ENCODE measurements around the gene ZCCHC24.
"Not testable (repeated sequence)": the region's sequence is repeated elsewhere in the genome, so short reads cannot be mapped to it uniquely, and the experiment has no call there.

ZCCHC24 gene

DNA sequence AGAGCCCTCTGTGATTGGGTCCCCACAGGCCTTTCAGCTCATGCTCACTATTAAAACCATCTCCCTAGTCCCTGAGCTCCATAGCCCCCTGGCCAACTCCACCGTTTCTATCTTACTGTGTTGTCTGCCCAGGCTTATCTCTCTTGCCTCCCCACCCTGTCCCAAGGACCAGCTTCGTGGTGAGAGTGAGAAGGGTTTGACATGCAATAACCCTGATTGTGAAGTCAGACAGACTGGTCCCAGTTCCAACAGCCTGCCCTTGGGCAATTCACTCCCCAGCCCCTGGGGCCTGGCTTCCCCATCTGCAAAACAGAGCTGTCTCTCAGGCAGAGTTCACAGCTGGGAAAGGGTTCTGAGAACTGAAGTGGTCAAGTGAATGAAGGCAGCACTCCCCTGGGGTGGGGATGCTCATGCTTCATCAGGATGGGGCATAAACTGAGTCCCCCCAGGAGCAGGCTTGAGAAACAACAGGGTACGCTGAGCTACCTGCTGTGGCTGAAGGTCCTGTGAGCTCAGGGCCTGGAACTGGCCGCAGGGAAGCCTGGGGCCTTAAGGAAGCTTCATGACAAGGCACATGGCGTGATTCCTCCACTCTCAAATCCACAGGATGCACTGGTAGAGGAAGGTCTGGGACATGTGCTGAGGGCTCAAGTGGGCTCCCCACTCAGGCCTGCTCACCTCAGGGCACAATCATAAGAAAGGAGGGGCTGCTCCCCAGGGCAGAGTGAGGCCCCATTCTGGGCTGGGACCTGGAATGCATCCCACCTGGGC is 100.0 kb downstream of the ZCCHC24 start:
- no peak for DNase-seq (ENCODE audit: low read depth)

DNA sequence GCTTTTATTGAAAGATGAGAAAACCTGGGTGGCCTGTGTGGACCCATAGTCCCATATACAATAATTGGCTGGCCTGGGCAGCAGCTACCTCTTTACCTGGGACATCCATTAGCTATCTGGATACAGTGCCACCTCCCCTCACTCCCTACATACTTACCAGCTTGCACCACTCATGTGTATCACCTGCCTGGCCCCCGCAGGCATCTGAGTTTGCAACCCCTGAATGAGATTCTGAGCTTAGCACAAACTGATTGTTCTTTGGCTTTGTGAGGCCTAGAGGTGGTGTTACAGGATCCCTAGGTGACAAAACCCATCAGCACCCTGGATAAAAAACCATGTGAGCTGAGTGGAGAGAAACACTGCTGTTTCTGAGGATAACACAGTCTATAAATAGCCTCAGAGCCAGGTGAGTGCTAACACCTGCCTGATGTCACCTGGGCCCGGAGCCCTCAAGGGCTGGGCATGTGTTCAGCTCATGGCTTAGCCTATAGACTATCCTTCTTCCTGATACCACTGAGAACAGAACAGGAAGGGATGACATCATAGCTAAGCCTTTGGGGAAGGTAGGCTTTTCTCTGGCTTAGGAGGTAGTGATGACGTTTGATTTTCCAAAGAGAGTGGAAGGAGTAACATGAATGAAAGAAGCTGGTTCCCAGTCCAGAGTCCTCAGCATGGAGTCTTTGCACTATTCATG is 100.8 kb downstream of the ZCCHC24 start:
- DNase-seq (ENCODE audit: low read depth): no peak

DNA sequence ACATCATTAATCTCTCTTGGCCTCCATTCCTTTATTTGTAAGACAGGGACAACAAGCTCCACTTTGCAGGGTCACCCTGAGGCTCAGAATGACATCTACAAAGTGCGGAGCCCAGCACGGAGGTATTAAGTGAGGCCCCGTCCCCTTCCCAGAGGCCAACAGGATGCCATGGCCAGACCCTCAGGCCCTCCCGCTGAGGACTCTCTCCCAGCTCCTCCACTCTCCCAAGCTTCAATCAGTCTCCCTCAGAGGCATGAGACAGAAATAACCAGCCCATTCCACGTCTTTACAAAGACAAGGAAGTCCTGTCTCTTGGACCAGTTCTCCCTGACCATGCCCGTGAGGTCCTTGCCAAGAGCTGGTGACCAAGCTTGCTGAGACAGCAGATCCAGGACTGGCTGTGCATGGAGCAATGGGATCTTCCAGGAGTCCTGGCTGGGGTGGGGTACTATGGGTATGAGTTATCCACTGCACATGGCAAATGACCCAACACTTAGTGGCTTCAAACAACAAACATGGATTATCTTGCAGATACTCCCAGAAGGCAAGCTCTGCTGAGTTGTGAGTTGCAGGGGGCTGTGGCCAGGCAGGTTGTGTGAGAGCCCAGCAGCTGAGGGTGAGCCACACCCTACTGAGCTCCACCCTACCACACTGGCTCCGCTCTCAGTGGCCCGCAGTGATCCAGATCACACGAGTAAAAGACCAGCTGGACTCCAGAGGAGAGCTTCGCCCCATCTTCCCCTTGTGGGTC is 102.4 kb downstream of the ZCCHC24 start:
- no peak for DNase-seq (ENCODE audit: low read depth)

DNA sequence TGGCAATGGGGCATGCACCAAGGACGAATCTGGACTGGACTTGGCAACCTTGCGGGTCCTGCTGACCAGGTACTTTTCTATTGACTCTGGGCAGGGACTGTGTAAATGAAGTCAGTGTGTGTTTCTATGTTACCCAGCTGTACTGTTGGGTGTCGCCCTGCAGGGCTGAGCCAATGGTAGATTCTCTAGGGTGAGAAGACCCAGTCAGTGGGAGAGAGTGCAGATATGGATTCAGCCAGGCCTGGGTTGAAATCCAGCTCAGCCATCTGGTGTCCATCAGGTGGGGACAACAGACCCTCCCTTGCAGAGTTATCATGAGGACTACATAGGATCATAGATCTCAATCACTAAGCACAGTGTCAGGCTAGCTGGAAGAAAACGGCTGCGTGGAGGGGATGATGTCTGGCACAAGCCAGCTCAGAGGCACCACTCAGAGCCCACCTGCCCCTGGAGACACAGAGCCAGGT is 103.1 kb downstream of the ZCCHC24 start:
- no peak for DNase-seq (ENCODE audit: low read depth)

DNA sequence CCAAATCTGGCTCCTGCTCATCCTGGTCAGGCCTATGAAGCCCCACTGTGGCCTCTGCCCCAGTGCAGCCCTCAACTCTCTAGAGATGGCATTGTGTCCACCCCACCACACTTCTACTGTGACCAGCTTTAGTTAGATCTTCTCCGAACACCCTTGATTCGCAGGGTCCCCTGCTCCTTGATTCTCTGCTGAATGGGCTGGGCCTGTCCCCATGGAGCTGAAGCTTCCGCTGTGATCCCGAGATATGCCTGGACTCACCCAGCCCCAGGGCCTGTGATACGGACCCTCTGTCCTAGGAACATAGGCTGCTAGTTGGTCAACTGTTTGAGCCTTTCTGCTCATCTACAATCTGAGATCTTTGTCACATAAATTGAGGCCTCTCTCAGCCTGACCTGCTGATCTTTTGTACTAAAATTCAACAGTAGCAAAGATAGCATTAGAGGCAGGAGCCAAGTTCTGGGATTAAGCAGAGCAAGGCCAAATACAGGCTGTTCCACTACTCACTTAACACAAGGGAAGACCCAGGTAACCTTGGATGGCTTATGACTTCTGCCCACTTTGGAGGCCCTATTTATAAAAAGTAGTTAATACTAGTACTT is 104.7 kb downstream of the ZCCHC24 start:
- DNase-seq (ENCODE audit: low read depth): no peak

DNA sequence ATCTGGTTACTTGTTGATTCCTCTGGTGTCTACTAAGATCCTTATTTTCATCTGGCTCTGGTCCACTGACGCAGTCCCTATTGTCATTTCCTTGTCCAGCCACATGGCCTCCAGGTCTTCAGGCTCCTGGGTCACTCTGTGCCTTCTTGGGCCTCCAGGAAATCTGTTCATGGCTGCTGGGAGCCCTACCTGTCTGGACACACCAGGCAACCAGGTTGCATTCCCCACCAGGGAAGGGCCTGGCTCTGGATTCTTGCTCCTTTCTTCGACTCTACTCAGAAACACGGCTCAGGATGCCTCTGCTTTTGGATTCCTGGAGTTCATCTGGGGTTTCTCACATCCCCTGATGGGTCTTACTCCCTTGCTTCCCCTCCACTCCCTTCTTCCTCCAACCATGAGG is 106.2 kb downstream of the ZCCHC24 start:
- no peak for DNase-seq (ENCODE audit: low read depth)

DNA sequence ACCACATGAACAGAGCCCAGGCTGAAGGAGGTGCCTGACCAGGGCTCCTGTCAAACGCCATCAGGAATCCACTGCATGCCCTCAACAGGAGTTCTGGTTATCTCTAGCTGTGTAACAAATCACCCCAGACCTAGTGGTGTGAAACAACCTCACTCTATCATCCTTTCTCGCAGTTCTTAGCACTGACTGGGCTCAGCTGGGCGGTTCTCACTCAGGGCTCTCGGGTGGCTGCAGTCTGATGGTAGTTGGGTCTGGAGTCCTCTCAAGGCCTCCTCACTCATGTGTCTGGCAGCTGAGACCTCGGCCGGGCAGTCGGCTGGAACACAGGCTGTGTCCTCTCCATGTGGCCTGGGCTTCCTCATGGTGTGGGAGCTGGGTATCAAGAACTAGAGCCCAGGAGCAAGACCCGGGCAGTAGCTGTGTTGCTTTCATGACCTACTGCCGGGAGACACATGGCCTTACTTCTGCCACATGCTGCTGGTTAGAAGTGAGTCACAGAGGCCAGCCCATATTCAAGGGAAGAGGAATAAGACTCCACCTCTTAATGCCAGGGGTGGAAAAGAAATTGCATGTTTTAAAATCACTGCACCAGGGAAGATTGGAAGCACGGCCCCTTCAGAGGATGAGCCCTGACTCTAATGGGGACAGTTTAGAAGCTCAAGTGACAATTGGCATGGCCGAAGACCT is 107.5 kb downstream of the ZCCHC24 start:
- not testable (repeated sequence) for DNase-seq (ENCODE audit: low read depth)

DNA sequence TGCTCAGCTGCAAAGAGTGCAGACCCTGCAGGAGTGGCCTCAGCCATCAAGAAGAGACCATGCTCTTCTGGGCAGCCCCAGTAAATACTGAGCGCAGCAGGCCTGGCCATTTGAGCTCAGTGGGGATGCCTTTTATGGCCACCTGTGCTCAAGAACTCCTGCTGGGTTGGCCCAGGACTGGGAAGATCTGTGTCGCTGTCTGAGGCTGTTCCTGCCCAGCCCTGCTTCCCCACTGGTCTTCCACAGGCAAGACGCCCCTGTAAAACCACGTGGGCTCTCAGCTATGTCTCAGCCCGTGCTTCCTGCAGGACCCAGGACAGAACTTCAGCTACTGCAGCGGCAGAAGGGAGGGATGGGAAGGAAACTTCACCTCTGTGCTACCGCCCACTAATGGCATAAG is 108.7 kb downstream of the ZCCHC24 start:
- DNase-seq (ENCODE audit: low read depth): no peak

DNA sequence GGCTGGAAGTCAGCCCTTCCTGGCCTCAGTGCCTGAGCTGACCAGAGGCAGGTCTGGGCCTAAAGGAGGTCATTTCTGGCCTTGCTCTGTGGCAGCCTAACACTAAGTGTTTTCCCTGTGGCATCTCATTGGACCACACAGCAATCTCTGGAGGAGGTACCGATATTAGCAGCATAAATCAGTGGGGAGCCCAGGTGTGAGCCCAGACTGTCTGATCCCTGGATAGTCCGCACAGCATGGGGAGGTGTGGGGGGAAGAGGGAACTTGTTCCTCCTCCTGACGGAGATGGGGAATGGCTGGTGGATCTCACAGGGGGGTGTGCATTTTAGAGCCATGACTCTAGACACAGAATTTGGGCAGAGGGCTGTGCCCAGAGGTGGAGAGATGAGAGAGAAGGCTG is 109.1 kb downstream of the ZCCHC24 start:
- DNase-seq (ENCODE audit: low read depth): no peak

DNA sequence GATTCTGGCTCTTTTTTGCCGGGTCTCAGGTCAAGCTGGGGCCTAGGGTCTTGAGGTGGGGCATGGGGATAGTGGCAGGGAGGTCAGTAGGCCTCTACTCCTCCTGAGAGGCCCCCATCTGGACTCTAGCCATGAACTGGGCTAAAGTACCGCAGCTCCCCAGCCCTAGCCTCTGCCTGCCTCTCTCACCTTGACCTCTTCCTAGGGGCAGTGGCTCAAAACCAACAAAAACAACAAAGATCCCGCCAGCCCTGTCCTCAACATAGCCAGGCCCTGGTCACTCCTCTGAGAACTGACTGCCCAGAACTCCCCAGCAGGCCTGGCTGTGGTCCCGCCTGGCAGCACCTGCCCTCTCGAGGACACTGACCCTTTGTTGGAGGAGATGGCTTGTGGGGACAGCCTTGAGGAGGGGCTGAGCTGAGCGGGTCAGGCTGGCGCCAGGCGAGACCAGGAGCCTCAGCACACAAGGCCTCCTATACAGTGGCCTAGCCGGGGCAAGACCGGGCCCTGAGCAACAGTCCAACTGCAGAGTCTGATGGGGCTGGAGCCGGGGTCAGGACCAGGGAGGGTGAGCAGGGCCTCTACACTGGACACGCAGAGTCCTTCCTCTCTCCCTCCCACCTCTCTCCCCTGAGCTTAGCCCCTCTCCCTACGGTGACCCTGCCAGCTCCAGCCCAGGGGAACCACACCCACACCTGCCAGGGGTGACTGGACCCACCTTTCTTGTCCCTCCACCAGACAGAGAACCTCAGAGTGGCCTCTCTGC is 109.8 kb downstream of the ZCCHC24 start:
- no peak for DNase-seq (ENCODE audit: low read depth)

DNA sequence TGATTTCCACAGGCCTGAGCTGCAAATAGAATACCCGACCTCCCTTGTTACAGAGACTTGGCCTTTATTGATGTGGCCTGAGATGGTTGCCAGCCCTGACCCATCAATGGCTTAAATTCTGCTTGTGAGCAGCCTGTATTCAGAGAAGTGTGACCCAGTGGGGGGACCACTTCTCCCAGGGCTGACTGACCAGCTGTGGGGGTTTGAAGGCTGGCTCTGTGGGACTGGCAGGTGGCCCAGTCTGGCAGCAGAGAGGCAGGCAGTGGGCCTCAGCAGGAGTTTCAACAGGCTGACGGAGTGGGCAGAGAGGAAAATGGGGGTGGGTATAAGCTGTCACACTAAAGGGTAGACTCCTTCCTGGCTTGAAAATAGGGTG is 110.3 kb downstream of the ZCCHC24 start:
- no peak for DNase-seq (ENCODE audit: low read depth)

DNA sequence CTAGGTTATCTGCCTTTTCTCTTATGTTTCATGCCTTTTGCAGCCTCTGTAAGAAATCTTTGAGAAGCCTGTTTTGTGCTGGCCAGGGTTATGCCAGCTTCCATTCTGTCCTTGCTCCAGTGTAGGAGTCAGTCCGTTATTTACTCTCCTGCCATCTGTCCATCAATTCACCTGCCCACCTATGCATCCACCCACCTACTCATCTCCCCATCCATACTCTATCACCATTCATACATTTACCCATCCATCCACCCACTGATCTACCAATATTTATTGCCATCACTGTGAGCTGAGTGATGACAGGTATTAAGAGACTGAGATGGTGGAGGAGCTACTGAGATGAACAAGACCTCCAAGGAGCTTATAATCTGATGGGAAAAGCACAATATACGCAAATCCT is 110.9 kb downstream of the ZCCHC24 start:
- DNase-seq (ENCODE audit: low read depth): no peak

DNA sequence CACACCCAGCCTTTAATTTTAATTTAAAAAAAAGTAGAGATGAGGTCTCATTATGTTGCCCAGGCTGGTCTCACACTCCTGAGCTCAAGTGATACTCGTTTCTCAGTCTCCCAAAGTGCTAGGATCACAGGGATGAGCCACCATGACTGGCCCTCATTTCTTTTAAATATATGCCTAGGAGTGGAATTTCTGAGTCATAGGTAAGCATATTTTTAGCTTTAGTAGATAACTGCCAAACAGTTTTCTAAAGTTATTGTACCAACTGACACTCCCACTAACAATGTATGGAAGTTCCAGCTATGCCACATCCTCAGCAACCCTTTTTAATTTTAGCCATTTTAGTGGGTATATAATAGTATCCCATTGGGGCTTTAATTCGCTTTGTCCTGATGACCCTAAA is 111.9 kb downstream of the ZCCHC24 start:
- no peak for DNase-seq (ENCODE audit: low read depth)

DNA sequence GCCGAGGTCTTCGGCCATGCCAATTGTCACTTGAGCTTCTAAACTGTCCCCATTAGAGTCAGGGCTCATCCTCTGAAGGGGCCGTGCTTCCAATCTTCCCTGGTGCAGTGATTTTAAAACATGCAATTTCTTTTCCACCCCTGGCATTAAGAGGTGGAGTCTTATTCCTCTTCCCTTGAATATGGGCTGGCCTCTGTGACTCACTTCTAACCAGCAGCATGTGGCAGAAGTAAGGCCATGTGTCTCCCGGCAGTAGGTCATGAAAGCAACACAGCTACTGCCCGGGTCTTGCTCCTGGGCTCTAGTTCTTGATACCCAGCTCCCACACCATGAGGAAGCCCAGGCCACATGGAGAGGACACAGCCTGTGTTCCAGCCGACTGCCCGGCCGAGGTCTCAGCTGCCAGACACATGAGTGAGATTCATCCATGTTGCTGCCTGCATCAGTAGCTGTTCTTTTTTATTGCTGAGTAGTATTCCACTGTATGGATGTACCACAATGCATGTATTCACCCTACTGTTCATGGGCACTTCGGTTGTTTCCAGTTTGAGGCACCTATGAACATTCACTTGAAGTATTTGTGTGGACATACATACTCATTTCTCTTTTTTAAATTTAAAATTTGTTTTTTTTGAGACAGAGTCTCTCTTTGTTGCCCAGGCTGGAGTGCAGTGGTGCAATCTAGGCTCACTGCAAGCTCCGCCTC is 112.7 kb downstream of the ZCCHC24 start:
- DNase-seq (ENCODE audit: low read depth): not testable (repeated sequence)

Data from stimulated activated CD8-positive, alpha-beta memory T cell treated with anti-CD3 and anti-CD28 coated beads, Interleukin-12 subunit alpha, Interleukin-12 subunit beta, amount 100 ng/mL, for 1 hour (primary cell).